ENCODE data around the gene DGKD.
"Not testable (repeated sequence)": the region's sequence is repeated elsewhere in the genome, so short reads cannot be mapped to it uniquely, and the experiment has no call there.

Gene DGKD

DNA sequence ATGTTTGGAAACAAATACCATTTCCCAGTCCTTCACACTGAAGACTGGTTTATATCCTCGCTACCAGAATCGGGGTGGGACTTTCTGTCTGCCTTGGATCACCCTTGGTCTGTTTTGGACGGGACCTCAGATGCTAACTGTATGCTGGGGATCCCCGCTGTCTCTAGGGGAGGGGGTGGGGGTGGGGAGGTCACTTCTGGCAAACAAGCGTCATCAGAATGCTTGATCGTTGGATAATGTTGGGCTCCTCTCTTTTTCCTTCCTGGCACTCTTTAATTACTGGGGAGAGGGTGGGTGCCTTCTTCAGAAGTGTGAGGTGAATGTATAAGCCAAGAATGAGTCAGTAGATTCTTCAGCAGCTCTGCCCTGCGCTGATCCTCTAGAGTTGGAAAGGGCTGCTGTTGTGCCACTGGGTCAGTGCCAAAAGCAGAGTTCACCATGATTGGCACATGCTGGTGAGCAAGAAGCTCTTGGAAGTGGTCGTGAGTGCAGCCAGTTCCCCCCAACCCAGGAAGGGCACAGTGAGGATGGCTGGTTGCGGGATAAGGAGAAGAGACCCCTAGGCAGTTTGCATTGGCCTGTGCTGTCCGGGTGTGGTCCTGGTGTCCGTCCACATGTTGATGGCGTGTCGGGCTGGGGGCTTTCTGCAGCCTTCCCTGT is 32.2 kb downstream of the DGKD start:
- peak; percentile 55 for DNase-seq (ENCODE audit: low read depth)

DNA sequence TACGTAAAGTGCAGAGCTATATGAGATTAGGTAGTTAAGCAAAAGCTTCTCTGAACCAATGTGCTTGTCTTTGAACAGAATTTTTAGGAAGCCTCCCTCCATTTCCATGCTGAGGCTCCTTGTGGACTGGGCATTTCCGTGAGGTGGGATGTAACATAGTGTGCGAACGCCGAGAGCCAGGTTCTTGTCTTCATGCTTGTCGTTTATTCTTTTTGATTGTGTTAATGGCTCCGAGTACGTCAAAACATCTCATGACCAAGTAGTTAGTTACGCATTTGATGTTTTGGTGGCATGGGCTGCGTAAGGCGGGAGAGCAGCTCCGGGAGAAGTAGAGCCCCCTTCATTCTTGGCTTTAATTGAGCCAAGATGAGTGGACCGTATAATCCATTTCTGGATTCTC is 32.9 kb downstream of the DGKD start:
- no peak for DNase-seq (ENCODE audit: low read depth)

DNA sequence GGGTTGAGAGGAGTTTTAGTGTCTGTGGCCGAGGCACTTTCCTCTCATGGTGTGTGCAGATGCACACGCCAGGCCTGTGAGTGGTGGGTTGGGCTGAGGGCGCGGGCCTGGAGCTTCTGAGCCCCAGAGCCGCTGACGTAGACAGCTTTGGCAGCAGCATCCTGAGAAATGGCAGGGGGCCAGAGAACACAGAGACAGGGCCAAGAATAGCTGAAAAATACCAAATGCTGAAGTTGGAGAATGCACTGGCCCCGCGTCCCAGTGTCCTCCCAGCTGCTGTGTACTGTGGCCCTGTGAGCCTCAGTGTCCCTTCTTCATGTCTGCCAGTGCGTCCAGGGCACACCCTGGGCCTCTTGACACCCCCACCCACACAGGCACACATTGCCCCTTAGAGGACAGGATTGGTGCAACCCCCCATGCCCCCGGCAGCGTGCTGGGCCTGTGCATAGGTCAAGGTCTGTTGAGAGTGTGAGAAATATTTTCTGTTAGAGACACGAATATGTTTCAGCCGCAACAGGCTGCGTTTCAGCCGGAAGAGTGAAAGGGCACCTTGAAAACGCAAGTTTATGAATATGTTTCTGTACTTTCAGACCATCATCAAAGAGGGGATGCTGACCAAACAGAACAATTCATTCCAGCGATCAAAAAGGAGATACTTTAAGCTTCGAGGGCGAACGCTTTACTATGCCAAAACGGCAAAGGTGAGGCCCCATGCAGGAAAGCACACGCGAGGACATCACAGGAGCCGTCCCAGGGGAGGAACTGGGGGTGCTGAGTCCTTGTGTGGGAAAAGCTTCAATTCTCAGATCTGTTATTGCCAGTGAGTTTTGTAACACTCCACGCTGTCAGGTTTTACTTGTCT is 33.6 kb downstream of the DGKD start:
- DNase-seq (ENCODE audit: low read depth): peak; percentile 96

DNA sequence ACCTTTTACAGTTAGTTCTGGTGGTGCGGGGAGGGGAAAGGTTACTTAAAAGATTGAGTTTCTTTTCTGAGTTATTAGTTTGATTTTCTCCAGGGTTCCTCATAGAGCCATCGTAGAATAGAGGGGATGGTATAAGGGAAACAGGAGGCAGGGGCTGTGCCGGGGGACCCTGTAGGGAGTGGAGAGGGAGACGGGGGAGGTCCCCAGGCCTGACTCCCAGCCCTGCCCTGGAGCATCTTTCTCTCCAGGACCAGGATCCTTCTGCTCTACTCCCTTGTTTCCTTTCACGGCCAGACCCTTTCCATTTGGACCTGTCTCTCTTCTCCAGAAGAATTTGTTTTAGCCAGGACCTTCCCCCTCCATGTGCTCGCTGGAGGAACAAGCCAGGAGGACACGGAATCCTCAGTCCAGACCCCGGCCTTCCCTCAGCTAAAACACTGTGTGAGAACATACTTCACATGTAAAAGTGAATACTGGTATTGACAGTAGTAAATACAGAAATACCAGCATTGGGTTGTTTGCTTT is 35.4 kb downstream of the DGKD start:
- no peak for DNase-seq (ENCODE audit: low read depth)

DNA sequence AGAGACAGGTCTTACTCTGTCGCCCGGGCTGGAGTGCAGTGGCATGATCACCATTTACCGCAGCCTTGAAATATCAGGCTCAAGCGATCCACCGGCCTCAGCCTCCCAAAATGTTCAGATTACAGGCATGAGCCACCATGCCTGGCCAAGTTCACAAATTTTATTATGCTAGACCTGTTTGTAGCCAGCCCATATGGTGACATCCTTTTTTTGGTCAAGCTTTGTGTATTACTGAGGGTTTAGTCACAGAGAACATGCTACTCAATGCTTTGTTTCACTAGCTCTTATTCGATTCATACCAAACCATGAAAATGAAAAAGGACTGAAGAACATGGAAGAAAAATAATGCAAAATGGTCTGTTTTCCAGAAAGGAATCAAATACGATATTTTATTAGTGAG is 41.4 kb downstream of the DGKD start:
- DNase-seq (ENCODE audit: low read depth): no peak

DNA sequence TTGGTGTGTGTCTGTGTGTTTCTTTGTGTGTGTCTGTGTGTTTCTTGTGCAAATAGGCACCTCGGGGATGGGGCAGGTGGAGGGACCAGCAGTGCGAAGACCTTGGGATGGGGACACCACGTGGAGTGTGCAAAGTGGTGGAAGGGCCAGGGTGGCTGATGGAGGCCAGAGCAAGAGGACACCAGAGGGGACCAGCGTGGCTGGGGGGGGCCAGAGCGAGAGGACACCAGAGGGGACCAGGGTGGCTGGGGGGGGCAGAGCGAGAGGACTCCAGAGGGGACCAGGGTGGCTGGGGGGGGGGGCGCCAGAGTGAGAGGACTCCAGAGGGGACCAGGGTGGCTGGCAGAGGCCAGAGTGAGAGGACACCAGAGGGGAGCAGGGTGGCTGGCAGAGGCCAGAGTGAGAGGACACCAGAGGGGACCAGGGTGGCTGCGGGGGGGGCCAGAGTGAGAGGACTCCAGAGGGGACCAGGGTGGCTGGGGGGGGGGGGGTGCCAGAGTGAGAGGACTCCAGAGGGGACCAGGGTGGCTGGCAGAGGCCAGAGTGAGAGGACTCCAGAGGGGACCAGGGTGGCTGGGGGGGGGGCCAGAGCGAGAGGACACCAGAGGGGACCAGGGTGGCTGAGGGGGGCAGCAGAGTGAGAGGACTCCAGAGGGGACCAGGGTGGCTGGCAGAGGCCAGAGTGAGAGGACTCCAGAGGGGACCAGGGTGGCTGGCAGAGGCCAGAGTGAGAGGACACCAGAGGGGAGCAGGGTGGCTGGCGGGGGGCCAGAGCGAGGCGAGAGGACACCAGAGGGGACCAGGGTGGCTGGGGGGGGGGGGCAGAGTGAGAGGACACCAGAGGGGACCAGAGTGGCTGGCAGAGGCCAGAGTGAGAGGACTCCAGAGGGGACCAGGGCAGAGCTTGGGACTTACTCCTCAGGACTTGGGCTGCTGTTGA is 42.7 kb downstream of the DGKD start:
- DNase-seq (ENCODE audit: low read depth): not testable (repeated sequence)

DNA sequence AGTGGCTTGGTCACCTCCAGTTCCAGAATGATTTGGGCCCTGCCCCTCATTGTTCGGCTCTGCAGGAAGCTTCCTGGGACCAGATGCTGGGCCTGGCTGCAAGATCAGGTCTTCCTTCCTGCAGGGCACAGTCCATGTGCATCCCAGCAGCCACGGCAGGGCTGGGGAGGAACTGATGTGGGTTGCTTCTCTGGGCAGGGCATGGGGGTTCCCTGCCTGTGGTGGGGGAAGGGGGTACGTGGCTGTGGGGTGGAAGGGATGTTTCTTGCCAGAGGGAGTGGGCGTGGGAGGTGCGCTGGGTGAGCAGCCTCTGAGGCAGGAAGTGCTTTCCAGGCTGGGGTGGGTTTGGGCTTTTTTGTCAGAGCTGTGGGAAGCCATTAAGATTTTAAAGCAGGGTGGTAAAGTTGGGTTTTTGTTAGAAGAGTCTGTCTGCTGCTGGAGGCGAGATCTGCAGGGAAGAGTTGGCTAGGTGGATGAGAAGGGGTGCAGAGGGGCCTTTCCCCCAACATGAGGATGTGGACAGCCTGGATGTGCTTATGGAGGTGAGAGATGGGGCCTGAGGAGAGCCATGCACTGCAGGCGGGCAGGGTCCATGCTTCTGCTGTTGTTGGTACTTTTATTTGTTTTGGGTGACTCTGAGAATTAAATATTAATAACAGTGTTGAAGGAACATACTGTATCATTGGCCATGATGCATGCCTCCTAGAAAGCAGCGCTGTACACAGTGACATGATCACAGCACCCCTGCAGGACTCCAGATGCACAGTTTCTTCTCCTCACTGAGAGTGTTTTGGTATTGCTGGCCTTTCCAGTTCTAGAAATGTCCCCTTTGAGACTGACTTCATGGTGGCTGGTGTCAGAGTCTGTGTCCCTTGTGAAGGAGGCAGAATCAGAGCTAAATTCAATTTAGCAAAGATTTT is 45.3 kb downstream of the DGKD start:
- DNase-seq (ENCODE audit: low read depth): no peak

DNA sequence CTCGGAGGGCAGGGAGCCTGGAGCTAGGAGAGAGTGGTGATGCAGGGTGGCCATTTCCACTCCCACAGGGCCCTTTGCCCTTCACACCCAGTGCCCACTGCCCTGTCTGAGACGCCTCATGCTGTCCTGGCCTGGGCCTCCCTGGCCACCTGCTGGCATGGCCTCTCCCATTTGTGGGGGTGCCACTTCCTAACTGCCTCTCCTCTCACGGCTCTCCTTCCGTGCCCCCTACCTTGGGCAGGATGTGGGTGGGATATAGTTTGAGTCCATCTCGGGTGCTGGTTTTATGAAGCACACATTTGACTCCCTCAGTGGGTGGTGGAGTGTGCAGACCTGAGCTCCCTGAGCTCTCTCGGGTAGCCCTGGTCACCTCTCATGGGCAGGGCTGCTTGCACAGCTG is 46.0 kb downstream of the DGKD start:
- no peak for DNase-seq (ENCODE audit: low read depth)

DNA sequence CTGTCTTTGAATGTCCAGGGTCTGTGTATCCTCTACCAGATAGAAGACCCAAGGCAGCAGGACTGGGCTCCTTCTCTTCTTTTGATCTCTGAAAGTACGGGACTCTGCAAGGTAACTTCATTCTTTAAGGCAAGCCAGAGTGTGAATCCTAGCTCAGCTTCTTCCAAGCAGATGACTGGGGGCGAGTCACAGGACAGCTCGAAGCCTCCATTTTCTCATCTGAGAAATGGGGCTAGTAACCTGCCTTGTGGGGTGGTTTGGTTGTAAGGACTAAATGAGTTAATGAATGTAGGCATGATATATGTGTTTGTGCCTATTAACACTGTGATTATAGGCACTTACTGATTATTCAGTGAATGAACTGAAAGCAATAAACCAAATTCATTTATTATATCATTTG is 46.7 kb downstream of the DGKD start:
- DNase-seq (ENCODE audit: low read depth): no peak

DNA sequence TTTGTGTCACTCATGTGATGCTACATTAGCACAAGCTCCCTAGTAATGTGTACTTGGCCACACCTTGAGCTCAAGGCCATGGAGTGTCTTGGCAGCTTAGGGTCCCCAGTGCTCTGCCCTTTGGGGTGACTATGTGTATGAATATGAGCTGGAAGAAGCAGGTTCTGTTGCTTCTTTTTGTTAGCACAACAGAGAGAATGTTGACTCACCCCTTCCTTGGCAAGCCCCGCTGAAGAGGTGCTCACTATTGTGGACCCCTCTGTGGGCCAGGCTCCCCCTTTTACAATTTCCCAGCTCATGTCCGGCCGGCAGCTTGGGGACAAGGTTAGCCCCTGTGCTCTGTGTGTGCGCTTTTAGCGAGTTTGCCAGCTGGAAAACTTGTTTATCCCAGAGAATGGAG is 48.1 kb downstream of the DGKD start:
- no peak for DNase-seq (ENCODE audit: low read depth)

DNA sequence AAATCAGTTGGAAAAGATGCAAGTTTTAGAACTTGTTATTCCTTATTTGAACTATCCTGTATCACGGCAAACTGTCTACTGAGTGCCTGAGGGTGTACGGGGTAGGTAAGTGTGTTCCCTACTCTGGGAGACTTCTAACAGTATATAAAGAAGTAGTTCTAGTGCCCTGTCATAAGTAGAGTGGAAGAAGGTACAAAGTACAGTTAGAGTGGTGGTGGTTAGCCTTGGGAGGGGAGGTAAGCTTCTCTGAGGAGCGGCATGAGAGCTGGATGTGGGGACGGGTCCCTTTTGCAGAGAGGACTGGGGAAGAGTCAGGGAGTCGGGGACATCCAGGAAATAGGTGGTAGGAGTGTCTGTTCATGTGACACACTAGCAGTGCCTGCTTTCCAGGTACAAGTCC is 48.5 kb downstream of the DGKD start:
- no peak for DNase-seq (ENCODE audit: low read depth)

DNA sequence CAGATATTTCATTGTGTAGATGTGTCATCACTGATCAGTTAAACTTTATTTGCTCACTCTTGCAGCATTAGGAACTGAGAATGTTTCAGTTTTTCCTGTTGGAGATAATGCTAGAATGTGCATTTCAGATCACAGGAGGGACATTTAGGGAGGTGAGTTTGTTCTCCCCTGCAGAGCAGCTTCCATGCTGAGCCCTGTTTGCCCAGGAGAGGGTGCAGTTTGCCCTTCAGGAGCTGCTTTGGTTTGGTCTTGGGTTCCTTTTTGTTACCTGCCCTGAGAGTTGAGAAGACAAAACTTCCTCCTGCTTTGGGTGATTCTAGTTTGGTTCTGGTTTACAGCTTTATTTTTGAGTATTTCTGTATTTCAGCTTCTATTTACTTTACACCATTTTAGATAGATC is 49.9 kb downstream of the DGKD start:
- DNase-seq (ENCODE audit: low read depth): no peak

DNA sequence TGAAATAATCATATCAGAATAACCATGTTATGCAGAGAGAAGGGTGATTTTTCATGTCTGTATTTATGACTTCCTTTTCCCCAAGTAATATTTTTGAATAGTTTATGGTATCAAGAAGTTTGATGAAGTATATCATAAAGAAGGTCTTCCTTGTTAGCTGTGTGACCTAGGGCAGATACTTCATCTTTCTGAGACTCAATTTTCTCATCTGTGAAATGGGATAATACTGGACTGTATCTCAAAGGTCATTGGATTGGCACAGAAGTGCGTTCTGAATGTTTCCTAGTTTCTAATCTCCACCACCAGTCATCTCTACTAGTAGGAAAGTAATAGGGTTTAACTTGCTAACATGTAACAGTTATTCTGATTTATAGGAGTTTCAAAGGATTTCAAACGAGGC is 52.6 kb downstream of the DGKD start:
- DNase-seq (ENCODE audit: low read depth): no peak

DNA sequence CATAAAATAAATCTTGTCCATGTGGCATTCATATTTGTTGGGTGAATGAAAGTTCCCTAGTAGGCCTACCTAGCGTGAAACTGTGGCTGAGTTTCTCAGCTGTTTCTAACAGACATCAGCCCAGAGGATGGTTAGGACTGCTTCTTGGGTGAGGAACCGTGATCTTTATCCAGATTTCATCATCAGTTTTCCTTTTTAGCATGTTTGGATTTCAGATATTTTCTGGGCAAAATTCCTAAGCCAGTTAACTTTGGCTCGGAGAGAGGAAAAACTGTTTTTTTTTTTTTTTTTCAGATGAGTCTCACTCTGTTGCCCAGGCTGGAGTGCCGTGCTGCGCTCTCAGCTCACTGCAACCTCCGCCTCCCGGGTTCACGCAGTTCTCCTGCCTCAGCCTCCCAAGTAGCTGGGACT is 53.5 kb downstream of the DGKD start:
- no peak for DNase-seq (ENCODE audit: low read depth)

DNA sequence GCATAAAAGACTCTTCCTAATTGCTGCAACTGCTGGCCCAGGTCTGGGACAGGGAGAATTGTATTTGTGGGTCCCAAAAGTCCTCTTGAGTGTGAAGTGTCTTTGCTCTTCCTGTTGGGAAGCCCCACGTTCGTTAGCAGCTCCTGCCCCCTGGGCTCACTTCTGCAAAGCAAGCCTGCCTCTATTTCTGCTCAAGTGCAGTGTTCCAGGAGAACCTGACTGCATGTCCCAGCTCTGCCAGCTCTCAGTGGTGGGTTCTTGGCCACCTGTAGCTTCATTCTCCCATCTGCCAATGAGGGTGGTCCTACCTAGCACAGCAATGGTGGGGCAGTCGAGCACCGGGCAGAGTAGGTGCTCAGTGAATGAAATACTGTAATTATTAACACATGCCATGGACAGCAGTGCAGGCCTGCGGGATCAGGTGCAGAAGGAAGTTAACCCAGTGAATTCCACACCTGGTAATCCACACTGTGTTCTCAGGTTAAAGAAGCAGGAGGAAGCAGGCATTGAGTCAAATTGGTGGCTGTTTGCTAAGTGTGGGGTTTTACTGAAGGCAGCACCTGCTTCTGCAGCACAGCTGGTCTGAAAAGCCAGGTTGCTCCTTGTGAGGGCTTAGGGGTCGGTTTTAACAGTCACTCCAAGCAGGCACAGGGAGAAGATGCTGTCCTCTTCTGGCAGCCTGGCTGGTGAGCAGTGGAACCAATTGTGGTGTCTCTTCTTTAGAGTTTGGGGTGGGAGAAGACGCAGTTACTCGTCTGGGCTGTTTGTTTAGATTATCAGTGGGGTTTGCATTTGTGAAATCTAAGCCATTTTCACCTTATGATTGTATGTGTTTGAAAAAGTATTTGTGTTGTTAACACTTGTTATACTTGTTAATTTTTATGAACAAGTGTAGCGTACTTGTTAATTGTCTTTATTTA is 54.3 kb downstream of the DGKD start:
- DNase-seq (ENCODE audit: low read depth): no peak

DNA sequence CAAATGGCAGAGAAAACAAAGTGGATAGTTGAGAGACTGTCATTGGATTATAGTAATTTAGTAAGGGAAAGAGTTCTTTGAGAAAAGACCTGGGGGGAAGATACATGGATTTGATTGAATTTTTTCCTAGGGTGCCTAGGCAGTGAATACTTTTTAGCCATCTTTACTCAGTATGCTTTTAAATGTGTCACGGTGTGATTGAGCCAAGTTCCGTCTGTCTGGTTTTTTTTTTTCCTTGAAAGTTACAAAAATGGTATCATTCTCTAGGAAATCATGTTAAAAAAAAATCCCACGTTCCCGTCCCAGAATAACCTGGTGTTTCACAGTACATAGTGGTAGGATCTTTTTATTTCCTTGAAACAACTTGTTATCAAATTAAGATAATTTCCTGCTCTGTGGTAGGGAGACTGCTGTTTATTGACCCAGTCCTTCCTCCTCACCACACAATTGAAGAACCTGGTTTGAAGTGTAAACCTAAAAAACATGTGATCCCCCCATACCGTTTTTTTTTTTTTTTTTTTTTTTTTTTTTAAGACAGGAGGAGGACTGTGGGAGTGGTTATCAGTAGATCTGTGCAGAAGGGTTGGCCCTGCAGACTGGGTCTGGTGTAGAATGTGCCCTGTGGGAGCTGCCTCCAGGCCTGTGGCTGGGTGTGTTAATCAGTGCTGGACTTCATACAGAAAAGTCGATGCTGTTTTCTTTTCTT is 55.1 kb downstream of the DGKD start:
- DNase-seq (ENCODE audit: low read depth): no peak

DNA sequence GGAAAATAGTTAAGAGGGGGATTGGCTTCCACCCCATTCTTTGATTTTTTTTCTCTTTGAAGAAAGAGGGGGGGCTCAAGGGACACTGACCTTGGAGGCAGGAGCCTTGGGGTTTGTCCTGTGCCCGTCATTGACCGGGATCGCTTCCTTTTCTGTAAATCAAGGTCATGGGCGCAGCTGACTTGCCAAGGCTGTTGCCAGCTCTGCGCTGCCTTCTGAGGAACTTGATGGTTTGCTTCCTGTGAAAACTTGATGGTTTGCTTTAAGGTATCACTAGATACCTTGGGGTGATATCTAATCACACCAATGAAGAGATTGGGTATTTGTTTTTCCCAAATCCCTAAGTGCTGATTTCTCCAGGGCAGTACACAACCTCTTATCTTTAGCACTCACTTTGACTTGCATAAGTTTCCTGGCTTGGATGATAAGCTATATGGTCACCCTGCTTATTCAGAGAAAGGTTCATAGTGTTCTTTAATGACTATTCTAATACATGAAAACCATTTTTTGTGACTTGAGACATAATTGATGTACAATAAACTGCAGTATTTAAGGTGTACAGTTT is 56.0 kb downstream of the DGKD start:
- DNase-seq (ENCODE audit: low read depth): no peak

DNA sequence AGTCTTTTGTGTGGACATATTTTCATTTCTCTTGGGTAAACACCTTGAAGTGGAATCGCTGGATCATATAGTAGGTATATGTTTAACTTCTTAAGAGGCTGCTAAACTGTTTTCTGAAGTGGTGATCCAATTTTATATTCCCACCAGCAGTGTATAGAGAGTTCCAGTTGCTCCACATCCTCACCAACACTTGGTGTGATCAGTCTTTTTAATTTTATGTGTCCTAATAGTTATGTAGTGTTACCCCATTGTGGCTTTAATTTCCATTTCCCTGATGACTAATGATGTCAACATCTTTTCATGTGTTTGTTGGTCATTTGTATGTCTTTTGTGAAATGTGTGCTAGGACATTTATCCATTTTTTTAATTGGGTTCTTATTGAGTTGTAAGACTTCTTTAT is 56.9 kb downstream of the DGKD start:
- no peak for DNase-seq (ENCODE audit: low read depth)

DNA sequence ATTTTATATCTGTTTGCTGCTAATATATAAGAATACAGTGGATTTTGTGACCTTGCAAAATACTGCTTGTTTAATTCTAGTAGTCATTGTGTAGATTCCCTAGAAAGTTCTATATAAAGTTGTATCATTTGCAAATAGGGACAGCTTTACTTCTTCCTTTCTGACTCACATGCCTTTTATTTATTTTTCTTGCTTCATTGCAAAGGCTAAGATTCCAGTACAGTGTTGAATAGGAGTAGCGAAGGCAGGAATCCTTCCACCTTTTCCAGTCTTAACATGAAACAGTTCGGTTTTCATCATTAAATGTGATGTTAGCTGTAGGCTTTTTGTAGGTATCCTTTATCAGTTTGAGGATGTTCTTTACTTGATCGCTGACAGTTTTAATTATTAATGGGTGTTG is 58.1 kb downstream of the DGKD start:
- DNase-seq (ENCODE audit: low read depth): no peak

Data from iris pigment epithelial cell (primary cell).